Measurements from ENCODE around the gene PARD3.

The PARD3 gene

GRCh38 chr10:34408956-34409355 is 406.1 kb downstream of the PARD3 start:
- no peak for DNase-seq

- DNase-seq: no peak
Measured at GRCh38 chr10:34408381-34408780, 406.7 kb downstream of the PARD3 start.

GRCh38 chr10:34407324-34407805 is 407.7 kb downstream of the PARD3 start:
- DNase-seq: peak; percentile 41

- no peak for DNase-seq
Measured at GRCh38 chr10:34406463-34407323, 408.4 kb downstream of the PARD3 start.

- DNase-seq: peak; percentile 17
Measured at GRCh38 chr10:34405611-34406462, 409.3 kb downstream of the PARD3 start.

GRCh38 chr10:34403512-34403911 is 411.6 kb downstream of the PARD3 start:
- DNase-seq: peak; percentile 53

- DNase-seq: no peak
Measured at GRCh38 chr10:34400075-34400474, 415.0 kb downstream of the PARD3 start.

- no peak for DNase-seq
Measured at GRCh38 chr10:34399013-34399412, 416.1 kb downstream of the PARD3 start.

- peak; percentile 50 for DNase-seq
Measured at GRCh38 chr10:34397324-34397723, 417.8 kb downstream of the PARD3 start.

- no peak for DNase-seq
Measured at GRCh38 chr10:34396663-34397062, 418.4 kb downstream of the PARD3 start.

- no peak for DNase-seq
Measured at GRCh38 chr10:34392641-34393170, 422.4 kb downstream of the PARD3 start.

- DNase-seq: peak; percentile 32
Measured at GRCh38 chr10:34391168-34391567, 423.9 kb downstream of the PARD3 start.

GRCh38 chr10:34389801-34390200 is 425.3 kb downstream of the PARD3 start:
- DNase-seq: no peak

- DNase-seq: no peak
Measured at GRCh38 chr10:34386921-34387320, 428.2 kb downstream of the PARD3 start.

GRCh38 chr10:34384372-34384771 is 430.7 kb downstream of the PARD3 start:
- DNase-seq: no peak

- DNase-seq: no peak
Measured at GRCh38 chr10:34382626-34383025, 432.5 kb downstream of the PARD3 start.

GRCh38 chr10:34380856-34381255 is 434.2 kb downstream of the PARD3 start:
- no peak for DNase-seq

- DNase-seq: no peak
Measured at GRCh38 chr10:34378297-34378696, 436.8 kb downstream of the PARD3 start.

GRCh38 chr10:34377833-34378232 is 437.3 kb downstream of the PARD3 start:
- DNase-seq: no peak

GRCh38 chr10:34374356-34375045 is 440.6 kb downstream of the PARD3 start:
- DNase-seq: no peak

GRCh38 chr10:34373211-34373610 is 441.9 kb downstream of the PARD3 start:
- DNase-seq: no peak

- no peak for DNase-seq
Measured at GRCh38 chr10:34372509-34372908, 442.6 kb downstream of the PARD3 start.

GRCh38 chr10:34370126-34370525 is 445.0 kb downstream of the PARD3 start:
- DNase-seq: no peak

All from fibroblast of skin of scalp (primary cell).